Measurements from ENCODE around the gene CAMK4.

Gene CAMK4

GRCh38 chr5:111386832-111387162 lies 162.6 kb downstream of the CAMK4 start:
- no peaks in the 10 kb centered on the region for H3F3A ChIP-seq (ENCODE audit: low read depth)
- no peaks in the 10 kb centered on the region for H3K79me2 ChIP-seq (ENCODE audit: insufficient read depth, low read length)
- H3K9me2 ChIP-seq (replicated peaks; ENCODE audit: low read depth, low read length) = no peaks in the 10 kb centered on the region
- peak overlapping the region; percentile 60 for H3K4me3 ChIP-seq (ENCODE audit: low read length, poor library complexity, severe bottlenecking)
- no peaks in the 10 kb centered on the region for H3K9me3 ChIP-seq (ENCODE audit: insufficient read depth, low read depth, low read length)
- TF ChIP-seq CTCF (conservative IDR thresholded peaks at IDR 0.05; ENCODE audit: low read length) (no peak), EZH2phosphoT487 (IDR thresholded peaks at IDR 0.05; ENCODE audit: borderline replicate concordance) (no peak)
- H4K20me1 ChIP-seq (ENCODE audit: insufficient read depth, low read length, poor library complexity, severe bottlenecking) = no peaks in the 10 kb centered on the region
- H3K4me2 ChIP-seq (ENCODE audit: low read depth, low read length, poor library complexity, severe bottlenecking) = peak overlapping the region; percentile 74
- H2AFZ ChIP-seq (ENCODE audit: low read length) = no peak overlapping the region
- H3K36me3 ChIP-seq (ENCODE audit: insufficient read depth, low read length) = 0 out of 2 replicates have a peak, but pooled peaks cover 4% of the 10 kb centered on the region
- H3K4me1 ChIP-seq (ENCODE audit: insufficient read depth, low read length, poor library complexity, severe bottlenecking) = peaks cover 20% of the 10 kb centered on the region
- peak overlapping the region; percentile 58 for H3K9ac ChIP-seq (ENCODE audit: low read depth, low read length, poor library complexity, severe bottlenecking)
- no peaks in the 10 kb centered on the region for H3K27me3 ChIP-seq (ENCODE audit: insufficient read depth, low read length, poor library complexity, severe bottlenecking)

GRCh38 chr5:111387361-111387760 lies 163.2 kb downstream of the CAMK4 start:
- Histone ChIP-seq H3F3A (ENCODE audit: low read depth) (no peaks in the 10 kb centered on the region), H4K20me1 (ENCODE audit: insufficient read depth, low read length, poor library complexity, severe bottlenecking) (no peaks in the 10 kb centered on the region), H3K9me2 (replicated peaks; ENCODE audit: low read depth, low read length) (no peaks in the 10 kb centered on the region), H3K9me3 (ENCODE audit: insufficient read depth, low read depth, low read length) (no peaks in the 10 kb centered on the region), H3K36me3 (ENCODE audit: insufficient read depth, low read length) (0 out of 2 replicates have a peak, but pooled peaks cover 4% of the 10 kb centered on the region), H3K4me3 (ENCODE audit: low read length, poor library complexity, severe bottlenecking) (no peak overlapping the region), H3K27me3 (ENCODE audit: insufficient read depth, low read length, poor library complexity, severe bottlenecking) (no peaks in the 10 kb centered on the region), H3K79me2 (ENCODE audit: insufficient read depth, low read length) (no peaks in the 10 kb centered on the region), H3K4me2 (ENCODE audit: low read depth, low read length, poor library complexity, severe bottlenecking) (peak overlapping the region; percentile 74), H3K9ac (ENCODE audit: low read depth, low read length, poor library complexity, severe bottlenecking) (peak overlapping the region; percentile 58), H3K4me1 (ENCODE audit: insufficient read depth, low read length, poor library complexity, severe bottlenecking) (peaks cover 20% of the 10 kb centered on the region), H2AFZ (ENCODE audit: low read length) (no peak overlapping the region)
- TF ChIP-seq CTCF (conservative IDR thresholded peaks at IDR 0.05; ENCODE audit: low read length) = no peak

- H3K9ac ChIP-seq (ENCODE audit: low read depth, low read length, poor library complexity, severe bottlenecking) = no peak overlapping the region
- 0 out of 2 replicates have a peak, but pooled peaks cover 4% of the 10 kb centered on the region for H3K36me3 ChIP-seq (ENCODE audit: insufficient read depth, low read length)
- H3K27me3 ChIP-seq (ENCODE audit: insufficient read depth, low read length, poor library complexity, severe bottlenecking) = no peaks in the 10 kb centered on the region
- no peaks in the 10 kb centered on the region for H3K9me3 ChIP-seq (ENCODE audit: insufficient read depth, low read depth, low read length)
- no peaks in the 10 kb centered on the region for H4K20me1 ChIP-seq (ENCODE audit: insufficient read depth, low read length, poor library complexity, severe bottlenecking)
- no peak overlapping the region for H3K4me3 ChIP-seq (ENCODE audit: low read length, poor library complexity, severe bottlenecking)
- no peak overlapping the region for H3K4me2 ChIP-seq (ENCODE audit: low read depth, low read length, poor library complexity, severe bottlenecking)
- no peaks in the 10 kb centered on the region for H3F3A ChIP-seq (ENCODE audit: low read depth)
- H3K9me2 ChIP-seq (replicated peaks; ENCODE audit: low read depth, low read length) = no peaks in the 10 kb centered on the region
- no peak overlapping the region for H2AFZ ChIP-seq (ENCODE audit: low read length)
- no peaks in the 10 kb centered on the region for H3K79me2 ChIP-seq (ENCODE audit: insufficient read depth, low read length)
- TF ChIP-seq CTCF (conservative IDR thresholded peaks at IDR 0.05; ENCODE audit: low read length) (no peak), EZH2phosphoT487 (IDR thresholded peaks at IDR 0.05; ENCODE audit: borderline replicate concordance) (no peak)
- peaks cover 20% of the 10 kb centered on the region for H3K4me1 ChIP-seq (ENCODE audit: insufficient read depth, low read length, poor library complexity, severe bottlenecking)
These were observed 165.4 kb downstream of the CAMK4 start for GRCh38 chr5:111389390-111390082.
